Limb (tissue), 2 donors: ENCODE measurements around the gene SNX14.
"Not testable (repeated sequence)": the region's sequence is repeated elsewhere in the genome, so short reads cannot be mapped to it uniquely, and the experiment has no call there.

Source experiments
- DNase-seq, 2 donors: peaks; one replicate each; pipeline ENCODE4 v3.0.0-alpha.2; 2016; ENCODE audit errors: extremely low spot score in 2 of 2

SNX14 gene, protein sequence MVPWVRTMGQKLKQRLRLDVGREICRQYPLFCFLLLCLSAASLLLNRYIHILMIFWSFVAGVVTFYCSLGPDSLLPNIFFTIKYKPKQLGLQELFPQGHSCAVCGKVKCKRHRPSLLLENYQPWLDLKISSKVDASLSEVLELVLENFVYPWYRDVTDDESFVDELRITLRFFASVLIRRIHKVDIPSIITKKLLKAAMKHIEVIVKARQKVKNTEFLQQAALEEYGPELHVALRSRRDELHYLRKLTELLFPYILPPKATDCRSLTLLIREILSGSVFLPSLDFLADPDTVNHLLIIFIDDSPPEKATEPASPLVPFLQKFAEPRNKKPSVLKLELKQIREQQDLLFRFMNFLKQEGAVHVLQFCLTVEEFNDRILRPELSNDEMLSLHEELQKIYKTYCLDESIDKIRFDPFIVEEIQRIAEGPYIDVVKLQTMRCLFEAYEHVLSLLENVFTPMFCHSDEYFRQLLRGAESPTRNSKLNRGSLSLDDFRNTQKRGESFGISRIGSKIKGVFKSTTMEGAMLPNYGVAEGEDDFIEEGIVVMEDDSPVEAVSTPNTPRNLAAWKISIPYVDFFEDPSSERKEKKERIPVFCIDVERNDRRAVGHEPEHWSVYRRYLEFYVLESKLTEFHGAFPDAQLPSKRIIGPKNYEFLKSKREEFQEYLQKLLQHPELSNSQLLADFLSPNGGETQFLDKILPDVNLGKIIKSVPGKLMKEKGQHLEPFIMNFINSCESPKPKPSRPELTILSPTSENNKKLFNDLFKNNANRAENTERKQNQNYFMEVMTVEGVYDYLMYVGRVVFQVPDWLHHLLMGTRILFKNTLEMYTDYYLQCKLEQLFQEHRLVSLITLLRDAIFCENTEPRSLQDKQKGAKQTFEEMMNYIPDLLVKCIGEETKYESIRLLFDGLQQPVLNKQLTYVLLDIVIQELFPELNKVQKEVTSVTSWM

DNA sequence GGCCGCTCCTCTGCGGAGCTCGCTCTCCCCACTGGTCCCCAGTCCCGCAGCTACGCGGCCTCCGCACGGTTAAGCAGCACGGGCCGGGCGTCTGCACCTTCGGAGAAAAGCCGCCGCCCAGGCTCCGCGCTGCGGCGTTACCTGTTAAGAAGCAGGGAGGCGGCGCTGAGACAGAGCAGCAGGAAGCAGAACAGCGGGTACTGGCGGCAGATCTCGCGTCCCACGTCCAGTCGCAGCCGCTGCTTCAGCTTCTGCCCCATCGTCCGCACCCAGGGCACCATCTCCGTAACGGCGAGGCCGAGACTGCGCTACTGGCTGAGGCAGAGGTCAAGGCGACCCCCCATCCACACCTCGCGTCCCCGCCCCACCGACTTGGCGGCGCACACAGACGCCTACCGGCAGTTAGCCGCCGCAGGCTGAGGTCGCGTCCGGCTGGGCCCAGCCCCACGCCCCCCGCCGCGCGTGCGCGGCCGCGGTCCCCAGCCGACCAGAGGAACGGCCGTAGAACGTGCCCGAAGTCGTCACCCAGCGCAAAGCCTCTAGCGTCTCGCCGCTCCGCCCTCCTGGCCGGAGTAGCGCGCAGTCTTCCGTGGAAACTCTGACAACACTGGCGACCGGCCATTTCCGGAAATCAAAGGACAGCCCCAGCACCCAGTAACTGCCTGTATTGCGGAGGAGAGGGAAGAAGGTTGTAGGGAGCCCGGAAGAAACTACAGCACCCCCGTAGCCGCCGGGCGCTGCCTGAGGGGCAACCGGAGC lies at the start of gene SNX14:
Gene SNX14, minus strand, starts transcription at position 421 of the 759 bp plus-strand sequence. Its CDS starts 140 bp downstream, at position 281.
- DNase-seq, result peak; percentile 90 to 91

DNA sequence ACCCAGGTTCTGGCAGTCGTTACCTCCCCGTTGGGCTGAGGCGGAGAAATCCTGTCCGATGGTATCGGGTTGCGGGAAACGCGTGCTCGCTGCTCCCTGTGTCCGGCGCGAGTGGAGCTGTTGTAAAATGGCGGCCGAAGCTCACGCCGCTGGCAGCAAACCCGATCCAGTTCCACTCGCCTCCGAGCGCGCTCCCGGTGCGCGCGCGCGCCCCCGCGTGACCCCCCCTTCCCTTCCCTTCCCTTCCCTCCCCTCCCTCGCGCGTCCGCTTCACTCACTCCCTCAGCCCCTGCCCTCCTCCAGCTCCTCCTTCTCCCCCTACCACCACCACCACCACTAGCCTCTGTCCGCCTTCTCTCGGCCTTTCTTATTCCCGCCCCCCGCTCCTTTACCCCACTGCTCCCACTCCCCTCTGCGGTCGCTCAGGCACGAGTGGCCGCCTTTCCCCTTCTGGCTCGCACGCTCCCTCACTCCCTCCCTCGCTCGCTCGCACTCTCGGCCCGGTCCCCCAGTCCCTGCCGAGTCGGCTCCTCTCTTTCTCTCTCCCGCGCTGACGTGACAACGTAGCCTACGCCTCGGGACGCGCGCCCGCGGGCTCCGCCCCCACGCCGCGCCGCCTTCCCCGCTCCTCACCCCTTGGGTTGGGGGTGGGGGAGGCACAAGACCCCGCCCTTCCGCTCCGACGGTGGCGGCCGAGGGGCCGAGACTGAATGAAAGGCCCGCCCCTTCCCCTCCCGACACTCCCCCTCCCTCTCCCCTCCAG lies 49.3 kb upstream of the SNX14 start, which contains the start of gene SYNCRIP:
Gene SYNCRIP, minus strand, starts transcription at position 113 of the 763 bp plus-strand sequence. CDS start 1,447 bp downstream, outside the sequence.
- peak; percentile 98 to 99 for DNase-seq

DNA sequence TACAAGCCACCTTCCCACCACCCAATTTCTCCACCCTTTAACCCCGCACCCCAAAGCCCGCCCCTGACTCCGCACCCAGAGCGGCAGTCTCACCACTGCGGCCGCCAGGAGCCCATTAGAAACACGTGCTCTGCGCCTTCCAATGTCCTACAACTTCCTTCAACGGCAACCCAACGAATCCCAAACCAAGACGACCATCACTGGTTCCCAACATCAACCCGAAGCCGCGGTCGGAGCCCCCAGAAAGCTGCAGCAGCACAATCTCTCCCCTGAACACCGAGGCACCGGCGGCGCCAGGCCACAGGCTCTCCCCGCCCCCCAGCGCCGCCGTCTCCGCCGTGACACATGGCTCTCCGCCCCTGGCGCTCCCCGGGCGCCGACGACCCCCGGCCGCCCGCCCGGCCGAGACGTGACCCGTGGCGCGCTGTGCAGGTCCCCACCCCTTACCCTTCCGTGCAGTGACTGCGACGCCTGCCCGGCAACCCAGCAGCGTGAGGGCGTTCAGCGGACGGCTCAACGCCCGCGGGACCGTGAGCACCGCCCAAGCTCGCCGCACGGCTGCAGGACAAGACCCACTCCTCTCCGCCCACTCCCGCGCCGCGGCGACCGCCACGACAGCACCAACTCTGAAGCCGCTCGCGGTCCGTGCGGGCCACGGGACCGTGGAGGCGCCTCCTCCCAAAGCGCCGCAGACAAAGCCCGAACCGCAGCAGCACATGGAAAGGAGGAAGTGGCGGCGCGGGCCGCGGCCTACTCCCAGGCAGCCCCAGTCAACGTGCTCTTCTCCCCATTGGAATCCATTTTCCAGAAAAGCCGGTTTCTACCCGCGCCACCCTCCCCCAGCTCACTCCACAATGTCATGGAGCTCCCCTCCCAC lies 48.5 kb upstream of the SNX14 start:
- peak; percentile 34 to 73 for DNase-seq

DNA sequence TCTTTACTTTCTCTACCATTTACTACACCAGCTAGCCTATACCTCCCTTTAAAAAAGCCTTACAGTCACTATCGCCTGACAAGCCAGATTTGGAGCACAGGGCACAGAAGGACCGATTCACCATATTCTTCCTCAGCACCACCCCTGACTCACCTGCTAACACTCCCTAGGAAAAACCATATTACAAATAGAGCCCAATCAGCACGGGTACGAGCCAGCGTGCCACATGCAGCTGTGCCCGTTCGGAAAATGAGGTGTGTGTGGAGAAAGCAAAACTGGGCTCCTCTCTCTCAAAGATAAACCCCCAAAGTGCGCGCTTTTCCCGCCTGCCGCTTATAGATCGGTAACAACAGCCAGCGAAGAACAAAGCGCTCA lies 47.9 kb upstream of the SNX14 start:
- DNase-seq, result no peak

DNA sequence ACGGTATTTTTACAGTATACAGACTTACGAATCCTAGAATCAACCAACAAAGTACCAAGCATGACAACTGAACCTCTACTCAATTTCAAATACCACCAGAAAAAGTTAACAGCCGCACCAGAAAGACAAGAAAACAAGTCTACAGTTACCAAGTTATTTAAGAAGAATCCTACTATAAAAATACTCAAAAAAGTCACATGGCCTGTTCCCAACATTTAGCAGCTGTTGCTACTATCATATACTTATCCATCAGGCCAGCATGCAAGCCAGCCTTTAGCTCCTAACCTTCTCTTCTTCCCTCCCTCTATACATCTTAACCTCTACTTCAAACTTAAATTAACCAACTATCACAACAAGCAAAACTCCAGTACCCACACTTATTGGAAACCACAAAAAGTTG lies 47.2 kb upstream of the SNX14 start:
- peak in 1 of 2 donors; percentile 22 for DNase-seq

DNA sequence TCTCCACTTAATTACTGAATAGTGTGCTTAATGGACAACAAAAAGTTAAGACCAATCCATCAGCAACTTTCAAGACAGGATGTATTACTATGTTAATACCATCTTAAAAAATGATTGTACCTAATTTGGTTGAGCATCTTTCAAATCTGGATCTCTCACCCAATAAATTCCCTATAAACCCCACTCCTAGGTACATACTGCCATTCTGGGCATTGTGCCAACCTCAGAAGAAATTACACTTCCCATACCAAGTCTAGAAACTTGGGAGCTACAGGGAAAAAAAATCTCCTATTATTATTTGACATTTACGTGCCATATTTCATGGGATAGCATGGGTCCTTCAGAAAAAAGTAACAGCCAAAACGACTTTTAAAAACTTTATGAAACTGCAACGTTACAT lies 43.9 kb upstream of the SNX14 start:
- DNase-seq, result no peak

DNA sequence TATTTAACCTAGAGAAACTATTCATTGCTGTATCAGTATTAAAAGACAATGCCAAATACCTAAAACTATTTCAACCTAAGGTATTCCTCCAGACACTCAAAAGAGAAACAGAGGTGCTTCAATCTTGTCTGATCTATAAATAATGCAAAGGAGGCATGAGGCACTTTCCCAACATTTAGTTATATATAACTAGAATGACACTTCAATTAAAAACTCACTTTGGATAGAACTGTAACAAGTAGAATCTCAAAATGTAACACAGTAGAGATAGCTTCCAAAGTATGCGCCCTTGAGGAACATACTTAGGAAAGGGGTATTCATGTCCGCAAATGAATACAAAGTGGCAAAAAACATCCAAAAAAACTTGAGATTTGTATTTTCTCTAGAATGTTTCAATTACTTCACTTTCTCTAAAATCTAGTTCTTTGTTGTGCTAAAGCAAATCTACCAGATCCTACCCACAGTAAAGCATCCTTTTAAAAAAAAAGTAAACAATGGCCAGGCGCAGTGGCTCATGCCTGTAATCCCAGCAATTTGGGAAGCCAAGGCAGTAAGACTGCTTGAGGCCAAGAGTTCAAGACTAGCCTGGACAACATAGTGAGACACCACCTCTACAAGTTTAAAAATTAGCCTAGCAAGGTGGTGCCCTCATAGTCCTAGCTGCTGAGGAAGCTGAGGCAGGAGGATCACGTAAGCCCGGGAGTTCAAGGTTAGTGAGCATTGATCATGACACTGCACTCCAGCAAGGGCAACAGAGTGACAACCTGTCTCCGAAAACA lies 38.7 kb upstream of the SNX14 start:
- DNase-seq, result no peak

DNA sequence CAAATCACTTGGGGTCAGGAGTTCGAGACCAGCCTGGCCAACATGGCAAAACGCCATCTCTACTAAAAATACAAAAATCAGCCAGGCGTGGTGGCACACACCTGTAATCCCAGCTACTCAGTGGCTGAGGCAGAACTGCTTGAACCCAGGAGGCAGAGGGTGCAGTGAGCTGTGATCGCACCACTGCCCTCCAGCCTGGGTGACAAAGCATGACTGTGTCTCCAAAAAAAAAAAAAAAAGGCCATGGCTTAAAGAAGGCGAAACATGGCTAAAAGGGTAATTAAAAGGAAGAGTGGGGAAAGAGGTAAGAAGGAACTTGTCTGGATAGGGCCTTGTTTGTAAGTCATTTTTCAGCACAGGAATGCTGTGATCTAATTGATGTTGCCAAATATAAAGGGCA lies 37.5 kb upstream of the SNX14 start:
- not testable (repeated sequence) for DNase-seq

DNA sequence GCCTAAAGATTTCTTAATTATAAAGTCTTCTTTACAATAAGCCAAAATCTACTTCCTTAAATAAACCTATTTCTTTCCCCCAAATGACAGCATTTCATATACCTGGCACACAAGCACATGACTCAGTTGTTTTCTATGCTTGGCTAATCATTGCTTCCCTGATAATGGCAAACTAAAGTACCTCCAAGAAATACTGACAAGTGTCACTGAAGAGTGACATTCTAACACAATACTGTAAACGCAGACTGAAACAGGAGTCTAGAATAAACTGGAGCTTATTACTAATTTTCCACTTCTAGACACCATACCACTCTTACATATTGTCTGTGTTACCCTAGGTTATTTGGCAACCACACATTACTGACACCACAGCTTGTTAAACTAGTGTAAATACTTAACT lies 34.7 kb upstream of the SNX14 start:
- DNase-seq, result no peak

DNA sequence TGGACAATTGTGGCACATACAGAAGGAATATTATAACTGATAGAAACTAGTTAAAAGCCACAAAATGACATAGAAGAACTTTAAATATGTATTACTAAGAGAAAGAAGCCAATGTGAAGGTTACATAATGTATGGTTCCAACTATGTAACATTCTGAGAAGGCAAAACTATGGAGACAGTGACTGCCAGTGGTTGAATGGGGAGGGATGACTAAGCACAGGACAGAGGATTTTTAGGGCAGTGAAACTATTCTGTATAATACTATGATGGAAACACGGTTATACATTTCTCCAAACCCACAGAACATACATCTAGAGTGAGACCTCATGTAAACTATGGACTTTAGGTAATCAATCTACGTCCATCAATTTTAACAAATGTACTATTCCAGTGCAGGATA lies 26.6 kb upstream of the SNX14 start:
- DNase-seq, result no peak

DNA sequence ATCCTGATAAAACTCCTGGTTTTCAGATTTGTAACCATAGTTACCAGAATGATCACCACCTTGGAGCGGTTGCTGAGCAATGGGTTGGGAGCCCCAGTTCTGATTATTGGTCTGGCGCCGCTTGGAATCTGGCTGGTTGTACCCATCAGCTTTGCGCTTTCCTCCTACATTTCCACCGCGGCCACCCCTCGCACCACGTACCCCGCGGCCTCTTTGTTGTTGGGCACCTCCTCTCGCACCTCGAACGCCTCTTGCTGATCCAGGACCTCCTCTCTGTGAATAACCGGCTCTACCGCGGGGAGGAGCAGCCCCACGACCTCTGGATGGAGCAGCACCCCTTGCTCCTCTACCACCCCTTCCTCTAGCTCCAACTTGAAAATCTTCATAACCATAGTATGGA lies 21.1 kb upstream of the SNX14 start:
- no peak for DNase-seq

DNA sequence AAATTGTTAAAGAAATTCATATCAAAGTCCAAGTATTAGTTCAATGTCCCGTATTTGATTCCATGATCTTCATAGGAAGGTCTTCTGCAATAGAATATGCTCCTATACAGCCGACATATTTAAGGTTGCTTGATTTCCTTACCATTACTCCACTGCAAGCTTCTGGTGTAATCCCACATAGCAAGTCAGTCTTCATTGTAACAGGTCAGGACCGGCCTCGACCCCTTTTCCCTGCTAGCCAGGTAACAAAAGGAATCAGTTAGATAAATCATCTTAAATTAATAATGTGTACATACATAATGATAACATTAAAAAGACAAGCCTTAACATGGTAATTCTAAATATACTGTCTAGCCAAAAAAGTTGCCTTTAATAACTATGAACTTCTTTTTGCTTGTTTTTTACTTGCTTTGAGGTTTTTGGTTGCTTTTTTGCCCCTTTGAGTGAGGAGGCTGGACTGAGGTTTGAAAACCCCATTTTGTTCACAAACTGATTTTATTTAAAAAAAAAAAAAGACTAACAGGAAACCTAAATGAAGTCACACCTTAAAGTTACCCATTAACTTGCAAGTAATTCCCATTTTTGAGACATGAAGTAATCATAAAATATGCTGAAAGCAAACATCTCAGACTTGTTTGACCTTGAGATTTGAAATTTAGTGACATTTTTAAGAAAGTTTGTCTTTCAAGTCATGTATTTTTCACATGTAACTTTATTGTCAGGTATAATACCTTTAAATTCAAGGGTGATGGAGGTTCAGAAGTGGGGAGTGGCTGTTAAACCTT lies 19.2 kb upstream of the SNX14 start:
- DNase-seq, result no peak

DNA sequence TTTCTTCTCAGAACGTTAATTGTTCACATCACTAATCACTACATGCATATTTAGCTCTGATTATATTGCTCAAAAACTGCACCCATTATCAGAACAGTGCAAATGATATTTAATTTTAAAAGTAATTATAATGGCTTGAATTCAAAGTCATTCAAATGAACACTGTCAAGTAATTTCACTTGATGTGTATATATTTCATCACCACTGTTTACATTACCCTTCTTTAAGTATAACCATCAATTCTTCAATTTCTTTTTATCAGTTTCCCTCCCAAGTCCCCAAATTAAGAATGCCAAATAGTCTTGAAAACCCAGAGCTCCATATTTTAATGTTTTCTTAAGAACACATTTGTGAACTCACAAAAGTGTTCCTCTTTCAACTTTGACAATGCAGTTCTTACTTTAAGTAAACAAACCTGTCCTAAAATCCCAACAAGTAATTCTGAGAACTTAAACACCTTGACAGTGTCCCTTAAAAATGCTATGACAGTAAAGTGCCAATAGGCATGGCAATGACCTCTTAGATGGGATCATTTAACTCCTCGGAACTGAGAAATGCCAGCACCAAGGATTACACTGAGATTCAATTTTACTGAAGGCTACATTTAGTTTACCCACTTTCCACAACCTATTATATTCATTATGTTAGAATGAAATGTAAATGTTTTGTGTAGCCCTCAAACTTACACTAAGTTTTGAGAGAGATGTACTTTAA lies 16.7 kb upstream of the SNX14 start:
- no peak for DNase-seq

DNA sequence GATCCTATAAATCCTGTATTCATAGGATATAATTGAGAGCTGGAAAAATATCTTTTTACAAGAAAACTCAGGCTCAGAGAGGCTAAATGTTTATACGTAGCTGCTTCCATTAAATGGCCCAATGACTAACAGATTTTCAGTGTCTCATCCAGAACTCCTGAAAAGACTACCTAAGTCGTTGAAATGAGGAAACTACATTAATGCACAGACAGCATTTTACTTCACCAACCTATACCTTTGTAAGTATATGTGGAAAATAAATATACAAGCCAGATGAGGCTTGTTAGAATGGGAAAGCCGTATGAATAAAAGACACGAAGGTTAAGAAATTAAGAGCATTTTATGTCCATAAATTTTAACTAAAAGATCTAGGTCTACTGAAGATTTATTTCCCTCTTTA lies 8.4 kb upstream of the SNX14 start:
- DNase-seq, result no peak

DNA sequence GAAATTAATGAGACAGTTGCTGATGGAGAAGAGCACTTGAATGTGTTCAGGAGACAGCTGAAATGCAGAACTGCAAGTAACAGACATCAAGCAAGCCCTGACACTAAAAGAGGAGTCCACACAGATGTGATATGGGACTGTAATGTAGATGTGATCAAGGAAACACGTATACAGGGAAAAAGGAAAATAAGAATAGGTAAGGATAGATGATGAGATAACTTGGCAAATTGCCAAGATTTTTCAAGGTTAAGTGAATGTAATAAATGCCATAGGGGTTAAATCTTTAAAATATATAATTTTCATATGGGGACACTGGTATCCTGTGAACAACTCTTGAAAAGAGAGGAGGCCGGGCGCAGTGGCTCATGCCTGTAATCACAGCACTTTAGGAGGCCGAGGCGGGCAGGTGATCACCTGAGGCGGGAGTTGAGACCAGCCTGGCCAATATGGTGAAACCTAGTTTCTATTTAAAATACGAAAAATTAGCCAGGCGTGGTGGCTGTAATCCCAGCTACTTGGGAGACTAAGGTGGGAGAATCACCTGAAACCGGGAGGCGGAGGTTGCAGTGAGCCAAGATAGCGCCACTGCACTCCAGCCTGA lies 7.2 kb upstream of the SNX14 start:
- DNase-seq, result no peak

DNA sequence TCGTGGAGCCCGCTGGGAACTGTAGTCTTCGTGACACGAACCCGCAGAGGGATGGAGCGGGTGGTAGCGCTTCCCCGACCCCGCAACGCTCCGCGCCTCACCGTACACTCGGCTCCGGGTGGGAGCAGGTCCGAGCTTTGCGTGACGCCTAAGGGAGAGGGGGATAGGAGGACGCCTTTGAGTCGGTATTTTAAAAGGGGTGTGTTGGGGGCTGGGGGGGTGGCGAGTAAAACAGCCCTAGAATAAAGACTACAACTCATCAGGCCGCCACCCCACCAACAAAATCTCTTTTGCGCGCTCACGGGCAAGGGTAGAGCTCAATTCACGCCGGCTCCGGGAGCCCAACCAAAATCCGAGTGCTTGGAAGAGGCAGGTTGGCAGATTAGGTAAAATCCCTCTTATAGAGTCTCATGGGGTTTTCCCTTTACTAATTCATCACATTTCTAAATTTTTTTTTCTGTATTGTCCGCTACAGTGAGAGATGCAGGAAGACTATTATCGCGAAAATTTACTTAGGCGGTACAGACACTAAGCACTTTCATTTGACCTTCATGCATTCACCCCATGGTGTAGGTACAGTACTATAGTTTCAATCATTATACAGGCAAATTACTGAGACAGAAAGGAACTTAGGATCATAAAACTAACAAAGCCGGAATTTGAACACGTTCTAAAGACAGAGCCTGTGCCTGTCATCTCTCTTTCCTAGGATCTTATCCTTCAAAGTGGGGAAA lies 706 bp upstream of the SNX14 start:
- DNase-seq, result no peak
